Loucy (cell line): Measurements from ENCODE around the gene PSORS1C1.
A peak's percentile ranks its signal among the peaks of the same experiment; 100 is the strongest.

ENCODE experiments used
- EZH2phosphoT487 ChIP-seq: fragments of 200-600 bp; IDR thresholded peaks from 2 replicates; pipeline ENCODE4 v1.6.1; 2018; ENCODE audit warnings: antibody characterized with exemption, mild to moderate bottlenecking, moderate library complexity, borderline replicate concordance
- TF ChIP-seq, protein P1 (sequence below): fragments of 200-600 bp; sonication (generic); conservative IDR thresholded peaks from 2 replicates; pipeline ENCODE4 v1.5.1; 2014; ENCODE audit warnings: mild to moderate bottlenecking, antibody characterized with exemption, low read length

- TF ChIP-seq, protein P1, sequence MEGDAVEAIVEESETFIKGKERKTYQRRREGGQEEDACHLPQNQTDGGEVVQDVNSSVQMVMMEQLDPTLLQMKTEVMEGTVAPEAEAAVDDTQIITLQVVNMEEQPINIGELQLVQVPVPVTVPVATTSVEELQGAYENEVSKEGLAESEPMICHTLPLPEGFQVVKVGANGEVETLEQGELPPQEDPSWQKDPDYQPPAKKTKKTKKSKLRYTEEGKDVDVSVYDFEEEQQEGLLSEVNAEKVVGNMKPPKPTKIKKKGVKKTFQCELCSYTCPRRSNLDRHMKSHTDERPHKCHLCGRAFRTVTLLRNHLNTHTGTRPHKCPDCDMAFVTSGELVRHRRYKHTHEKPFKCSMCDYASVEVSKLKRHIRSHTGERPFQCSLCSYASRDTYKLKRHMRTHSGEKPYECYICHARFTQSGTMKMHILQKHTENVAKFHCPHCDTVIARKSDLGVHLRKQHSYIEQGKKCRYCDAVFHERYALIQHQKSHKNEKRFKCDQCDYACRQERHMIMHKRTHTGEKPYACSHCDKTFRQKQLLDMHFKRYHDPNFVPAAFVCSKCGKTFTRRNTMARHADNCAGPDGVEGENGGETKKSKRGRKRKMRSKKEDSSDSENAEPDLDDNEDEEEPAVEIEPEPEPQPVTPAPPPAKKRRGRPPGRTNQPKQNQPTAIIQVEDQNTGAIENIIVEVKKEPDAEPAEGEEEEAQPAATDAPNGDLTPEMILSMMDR, result peak; percentile 53
- no peak for TF ChIP-seq EZH2phosphoT487
Measured at GRCh38 chr6:31070711-31071197, 43.8 kb upstream of the PSORS1C1 start.
